Measurements from ENCODE around the gene RCAN1.
"Not testable (repeated sequence)": the region's sequence is repeated elsewhere in the genome, so short reads cannot be mapped to it uniquely, and the experiment has no call there.

The RCAN1 gene

GRCh38 chr21:34513129-34513675 lies 101.7 kb downstream of the RCAN1 start:
- DNase-seq, result no peak

- DNase-seq, result no peak
These were observed 103.0 kb downstream of the RCAN1 start, which contains the start of gene KCNE1 for GRCh38 chr21:34511787-34512455. Gene KCNE1, minus strand, starts transcription at chr21:34512210. Its CDS starts 62,576 bp downstream, at chr21:34449634.

- no peak for DNase-seq
These were observed 103.7 kb downstream of the RCAN1 start for GRCh38 chr21:34511181-34511580.

- DNase-seq, result peak; percentile 6
These were observed 104.5 kb downstream of the RCAN1 start for GRCh38 chr21:34510148-34511142.

GRCh38 chr21:34509151-34509550 lies 105.8 kb downstream of the RCAN1 start:
- DNase-seq, result no peak

DNA sequence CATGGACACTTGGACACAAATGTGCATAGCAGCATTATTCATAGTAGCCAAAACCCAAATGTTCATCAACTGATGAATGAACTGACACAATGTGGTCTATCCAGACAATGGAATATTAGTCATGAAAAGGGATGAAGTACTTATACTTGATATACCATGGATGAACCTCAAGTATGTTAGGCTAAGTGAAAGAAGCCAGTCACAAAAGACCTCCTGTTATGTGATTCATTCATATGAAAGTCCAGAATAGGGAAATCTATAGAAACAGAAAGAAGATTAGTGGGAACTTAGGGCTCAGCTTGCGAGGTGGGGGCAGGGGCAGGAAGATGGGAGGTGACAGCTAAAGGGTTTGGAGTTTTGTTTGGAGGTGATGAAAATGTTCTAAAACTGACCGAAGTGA lies 110.3 kb downstream of the RCAN1 start:
- no peak for DNase-seq

GRCh38 chr21:34502480-34503106 lies 112.3 kb downstream of the RCAN1 start:
- no peak for DNase-seq

DNA sequence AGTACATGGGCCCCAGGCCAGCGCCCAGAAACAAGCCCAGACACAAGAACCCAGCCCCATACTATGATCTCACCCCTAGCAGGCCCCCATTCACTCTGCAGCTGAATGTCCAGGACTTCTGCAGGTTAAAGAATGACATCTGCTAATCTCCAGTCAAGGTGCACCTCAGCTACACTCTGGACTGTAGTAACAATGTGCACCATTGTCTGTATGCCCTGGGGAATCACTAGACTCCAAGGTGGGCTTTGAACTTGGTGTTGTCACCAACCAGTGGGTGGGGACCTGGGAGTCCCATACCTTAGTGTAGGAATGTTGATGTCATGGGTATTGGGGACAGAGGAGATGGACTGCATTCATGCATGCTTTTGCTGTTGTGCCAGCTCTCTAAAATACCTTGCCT lies 113.2 kb downstream of the RCAN1 start:
- DNase-seq, result no peak

- no peak for DNase-seq
These were observed 114.7 kb downstream of the RCAN1 start for GRCh38 chr21:34500191-34500590.

DNA sequence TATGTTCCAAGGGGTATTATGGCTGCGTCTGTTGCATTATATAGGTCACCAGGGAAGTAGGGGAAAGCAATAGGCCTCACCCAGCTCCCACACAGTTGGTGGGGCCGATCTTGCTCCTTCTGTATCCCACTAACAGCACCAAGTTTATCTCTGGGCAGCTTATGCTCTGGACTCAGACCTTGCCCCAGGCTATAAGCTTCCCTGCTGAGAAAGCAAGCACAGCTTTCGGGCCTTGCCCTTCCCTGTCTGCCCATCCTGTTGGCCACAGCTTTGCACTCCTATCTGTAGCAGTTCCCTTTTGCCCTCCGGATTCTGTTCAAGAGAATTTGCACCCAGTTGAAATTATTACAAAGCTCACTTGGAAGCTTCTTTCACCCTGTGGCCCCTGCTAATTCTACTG lies 115.8 kb downstream of the RCAN1 start:
- no peak for DNase-seq

GRCh38 chr21:34498623-34499022 lies 116.3 kb downstream of the RCAN1 start:
- DNase-seq, result no peak

GRCh38 chr21:34483854-34484253 lies 131.1 kb downstream of the RCAN1 start:
- not testable (repeated sequence) for DNase-seq

DNA sequence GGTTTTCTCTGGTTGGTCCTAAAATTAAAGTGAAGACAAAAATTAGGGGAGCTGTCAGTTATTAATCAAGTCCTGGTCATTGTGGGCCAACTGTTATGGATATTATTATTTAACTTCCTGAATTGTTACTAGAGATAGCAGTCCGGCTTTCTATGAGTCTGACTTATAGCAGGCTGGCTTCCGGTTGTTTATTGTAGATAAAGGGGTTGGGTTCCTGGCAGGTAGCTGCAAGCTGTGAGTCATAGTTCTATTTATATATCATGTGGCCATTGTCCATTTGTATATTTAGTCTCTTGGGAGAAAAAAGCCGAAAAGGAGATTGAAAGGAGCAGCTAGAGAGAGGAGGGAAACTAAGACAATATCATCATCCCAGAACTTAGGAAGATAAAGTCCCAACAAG lies 131.5 kb downstream of the RCAN1 start:
- not testable (repeated sequence) for DNase-seq

- DNase-seq, result not testable (repeated sequence)
These were observed 147.6 kb downstream of the RCAN1 start for GRCh38 chr21:34467333-34467732.

All from CD4-positive, alpha-beta T cell treated with Interleukin-6 for 4 hours (primary cell).